Panc1 (cell line): ENCODE results near the gene DOCK8.

ENCODE experiments used
- POLR2AphosphoS5 ChIP-seq: IDR thresholded peaks from 2 replicates; pipeline ENCODE4 v1.6.1; 2012; ENCODE audit warnings: mild to moderate bottlenecking, low read depth, low read length, moderate library complexity
- REST ChIP-seq, 2 experiments: IDR thresholded peaks; 2 replicates each; pipeline ENCODE4 v1.6.1; 2011 to 2012; ENCODE audit warnings: low read depth in 2 of 2, control low read depth in 1 of 2, low read length in 1 of 2, mild to moderate bottlenecking in 1 of 2, moderate library complexity in 1 of 2; ENCODE audit not compliant: insufficient read depth in 1 of 2
- SIN3A ChIP-seq: IDR thresholded peaks from 2 replicates; pipeline ENCODE4 v1.6.1; 2012; ENCODE audit warnings: low read depth, mild to moderate bottlenecking, low read length, moderate library complexity, borderline replicate concordance; ENCODE audit not compliant: insufficient read depth
- TCF7L2 ChIP-seq: IDR thresholded peaks from 2 replicates; pipeline ENCODE4 v1.6.1; 2011; ENCODE audit warnings: mild to moderate bottlenecking, low read depth, low read length, inconsistent platforms
- TF ChIP-seq, protein P1 (sequence below): fragments of 450-650 bp; IDR thresholded peaks from 2 replicates; pipeline ENCODE4 v1.5.1; 2017; ENCODE audit warnings: mild to moderate bottlenecking

DNA sequence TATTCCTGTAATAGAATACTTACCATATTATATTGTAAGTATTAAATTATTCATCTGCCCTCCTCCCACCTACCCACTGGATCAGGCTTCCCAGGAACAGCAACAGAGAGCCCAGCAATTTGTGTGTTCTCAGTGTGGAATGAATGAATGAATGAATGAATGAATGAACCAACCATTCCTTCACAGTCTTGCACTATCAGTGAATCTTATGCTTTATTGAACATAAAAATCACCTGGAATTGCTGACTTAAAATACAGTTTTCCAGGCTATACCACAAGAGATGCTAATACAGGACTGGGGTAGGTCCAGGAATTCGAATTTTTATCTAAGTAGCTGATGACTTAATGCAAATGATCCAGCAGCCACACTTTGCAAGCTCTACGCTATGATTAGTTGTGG lies 51.6 kb downstream of the DOCK8 start:
- TF ChIP-seq, protein P1, sequence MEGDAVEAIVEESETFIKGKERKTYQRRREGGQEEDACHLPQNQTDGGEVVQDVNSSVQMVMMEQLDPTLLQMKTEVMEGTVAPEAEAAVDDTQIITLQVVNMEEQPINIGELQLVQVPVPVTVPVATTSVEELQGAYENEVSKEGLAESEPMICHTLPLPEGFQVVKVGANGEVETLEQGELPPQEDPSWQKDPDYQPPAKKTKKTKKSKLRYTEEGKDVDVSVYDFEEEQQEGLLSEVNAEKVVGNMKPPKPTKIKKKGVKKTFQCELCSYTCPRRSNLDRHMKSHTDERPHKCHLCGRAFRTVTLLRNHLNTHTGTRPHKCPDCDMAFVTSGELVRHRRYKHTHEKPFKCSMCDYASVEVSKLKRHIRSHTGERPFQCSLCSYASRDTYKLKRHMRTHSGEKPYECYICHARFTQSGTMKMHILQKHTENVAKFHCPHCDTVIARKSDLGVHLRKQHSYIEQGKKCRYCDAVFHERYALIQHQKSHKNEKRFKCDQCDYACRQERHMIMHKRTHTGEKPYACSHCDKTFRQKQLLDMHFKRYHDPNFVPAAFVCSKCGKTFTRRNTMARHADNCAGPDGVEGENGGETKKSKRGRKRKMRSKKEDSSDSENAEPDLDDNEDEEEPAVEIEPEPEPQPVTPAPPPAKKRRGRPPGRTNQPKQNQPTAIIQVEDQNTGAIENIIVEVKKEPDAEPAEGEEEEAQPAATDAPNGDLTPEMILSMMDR = no peak
- no peak for TF ChIP-seq TCF7L2
- no peak for TF ChIP-seq POLR2AphosphoS5
- no peak for TF ChIP-seq SIN3A
- TF ChIP-seq REST (IDR thresholded peaks at IDR 0.05; ENCODE audit: insufficient read depth in 1 of 2, low read depth in 2 of 2, low read length in 1 of 2) = no peak
